Thyroid gland (tissue), 4 donors: ENCODE measurements around the gene LRRC2.

Experiments
- CTCF ChIP-seq, 6 experiments: fragments of 200-600 bp in 3 of 6; fragments of 450-650 bp in 3 of 6; sonication (generic) in 3 of 6; IDR thresholded peaks; one replicate each; pipeline ENCODE4 v1.5.1; 2016 to 2019; ENCODE audit warnings: antibody characterized with exemption in 6 of 6, mild to moderate bottlenecking in 2 of 6, inconsistent platforms in 1 of 6, moderate library complexity in 1 of 6
- POLR2A ChIP-seq, 2 donors: fragments of 450-650 bp; IDR thresholded peaks; one replicate each; pipeline ENCODE4 v1.6.1; 2017; ENCODE audit warnings: antibody characterized with exemption in 2 of 2, mild to moderate bottlenecking in 2 of 2, moderate library complexity in 1 of 2

- TF ChIP-seq POLR2A (IDR thresholded peaks at IDR 0.05) (no peak), CTCF (IDR thresholded peaks at IDR 0.05) (no peak)
These were observed 16.6 kb downstream of the LRRC2 start for GRCh38 chr3:46549408-46549904.
